ENCODE measurements around the gene PIMREG. TPM values are rescaled to one million over a fixed set of nuclear protein-coding genes. Genes with fewer than 3 reads are reported as not detected.
"Not testable (repeated sequence)": the region's sequence is repeated elsewhere in the genome, so short reads cannot be mapped to it uniquely, and the experiment has no call there.

The PIMREG gene
- total RNA-seq, 4 donors from 2014 or later: 16.0 TPM; not detected in 3

- H3K4me1 ChIP-seq: no peaks in the 10 kb centered on the region
- no peaks in the 10 kb centered on the region for H3K36me3 ChIP-seq
- H3K4me3 ChIP-seq: no peak overlapping the region
- no peak for DNase-seq
- no peak for TF ChIP-seq POLR2A (IDR thresholded peaks at IDR 0.05)
- TF ChIP-seq, protein P1, sequence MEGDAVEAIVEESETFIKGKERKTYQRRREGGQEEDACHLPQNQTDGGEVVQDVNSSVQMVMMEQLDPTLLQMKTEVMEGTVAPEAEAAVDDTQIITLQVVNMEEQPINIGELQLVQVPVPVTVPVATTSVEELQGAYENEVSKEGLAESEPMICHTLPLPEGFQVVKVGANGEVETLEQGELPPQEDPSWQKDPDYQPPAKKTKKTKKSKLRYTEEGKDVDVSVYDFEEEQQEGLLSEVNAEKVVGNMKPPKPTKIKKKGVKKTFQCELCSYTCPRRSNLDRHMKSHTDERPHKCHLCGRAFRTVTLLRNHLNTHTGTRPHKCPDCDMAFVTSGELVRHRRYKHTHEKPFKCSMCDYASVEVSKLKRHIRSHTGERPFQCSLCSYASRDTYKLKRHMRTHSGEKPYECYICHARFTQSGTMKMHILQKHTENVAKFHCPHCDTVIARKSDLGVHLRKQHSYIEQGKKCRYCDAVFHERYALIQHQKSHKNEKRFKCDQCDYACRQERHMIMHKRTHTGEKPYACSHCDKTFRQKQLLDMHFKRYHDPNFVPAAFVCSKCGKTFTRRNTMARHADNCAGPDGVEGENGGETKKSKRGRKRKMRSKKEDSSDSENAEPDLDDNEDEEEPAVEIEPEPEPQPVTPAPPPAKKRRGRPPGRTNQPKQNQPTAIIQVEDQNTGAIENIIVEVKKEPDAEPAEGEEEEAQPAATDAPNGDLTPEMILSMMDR (IDR thresholded peaks at IDR 0.05): no peak
- H3K9me3 ChIP-seq: no peaks in the 10 kb centered on the region
- H3K27ac ChIP-seq: no peak overlapping the region
- intact Hi-C loops (cut with DNase I; ENCODE audit: low total_unique reads): no loop called here
- no peaks in the 10 kb centered on the region for H3K27me3 ChIP-seq
Observed at GRCh38 chr17:6480303-6480675, 36.0 kb downstream of the PIMREG start.

DNA sequence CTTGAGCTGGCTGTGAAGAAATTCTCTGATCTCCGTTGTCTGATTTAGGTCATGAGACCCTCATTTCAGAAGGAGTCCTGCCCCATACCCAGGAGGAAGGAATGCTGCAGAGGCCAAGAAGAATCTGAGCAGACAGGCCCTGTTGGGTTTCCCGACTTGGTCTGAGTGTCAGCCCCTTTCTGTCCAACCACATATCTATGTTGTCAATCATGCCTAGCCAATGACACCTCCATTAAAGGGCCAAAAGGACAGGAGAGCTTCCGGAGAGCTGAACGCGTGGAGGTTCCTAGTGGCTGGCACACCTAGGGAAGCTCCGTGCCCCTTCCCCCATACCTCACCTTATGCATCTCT lies 37.8 kb downstream of the PIMREG start:
- intact Hi-C loops (cut with DNase I; ENCODE audit: low total_unique reads): no loop called here
- H3K4me3 ChIP-seq: no peak overlapping the region
- no peak for DNase-seq
- H3K36me3 ChIP-seq: no peaks in the 10 kb centered on the region
- no peaks in the 10 kb centered on the region for H3K4me1 ChIP-seq
- H3K27me3 ChIP-seq: no peaks in the 10 kb centered on the region
- no peak overlapping the region for H3K27ac ChIP-seq
- TF ChIP-seq, protein P1 (IDR thresholded peaks at IDR 0.05): no peak
- TF ChIP-seq POLR2A (IDR thresholded peaks at IDR 0.05): no peak
- H3K9me3 ChIP-seq: no peaks in the 10 kb centered on the region

DNA sequence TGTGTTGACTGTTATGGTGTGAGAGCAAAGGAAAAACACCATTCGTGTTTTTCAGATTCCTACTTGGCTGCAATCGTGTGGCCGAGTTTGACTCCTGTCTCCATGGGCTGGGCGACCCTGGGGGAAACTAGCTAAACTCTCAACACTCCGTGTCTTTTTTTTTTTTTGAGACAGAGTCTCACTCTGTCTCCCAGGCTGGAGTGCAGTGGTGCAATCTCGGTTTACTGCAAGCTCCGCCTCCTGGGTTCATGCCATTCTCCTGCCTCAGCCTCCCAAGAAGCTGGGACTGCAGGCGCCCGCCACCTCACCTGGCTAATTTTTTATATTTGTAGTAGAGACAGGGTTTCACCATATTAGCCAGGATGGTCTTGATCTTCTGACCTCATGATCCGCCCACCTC lies 38.5 kb downstream of the PIMREG start:
- DNase-seq; H3K4me1 ChIP-seq; H3K36me3 ChIP-seq; H3K27me3 ChIP-seq; H3K9me3 ChIP-seq; H3K27ac ChIP-seq; intact Hi-C loops (cut with DNase I; ENCODE audit: low total_unique reads); H3K4me3 ChIP-seq: not testable (repeated sequence)

GRCh38 chr17:6483507-6483906 lies 39.3 kb downstream of the PIMREG start:
- Histone ChIP-seq H3K36me3 (no peaks in the 10 kb centered on the region), H3K9me3 (no peaks in the 10 kb centered on the region), H3K27me3 (no peaks in the 10 kb centered on the region), H3K4me3 (no peak overlapping the region), H3K4me1 (no peaks in the 10 kb centered on the region), H3K27ac (no peak overlapping the region)
- no peak for TF ChIP-seq POLR2A (IDR thresholded peaks at IDR 0.05)
- TF ChIP-seq, protein P1 (IDR thresholded peaks at IDR 0.05): no peak
- DNase-seq: no peak
- intact Hi-C loops (cut with DNase I; ENCODE audit: low total_unique reads): no loop called here

DNA sequence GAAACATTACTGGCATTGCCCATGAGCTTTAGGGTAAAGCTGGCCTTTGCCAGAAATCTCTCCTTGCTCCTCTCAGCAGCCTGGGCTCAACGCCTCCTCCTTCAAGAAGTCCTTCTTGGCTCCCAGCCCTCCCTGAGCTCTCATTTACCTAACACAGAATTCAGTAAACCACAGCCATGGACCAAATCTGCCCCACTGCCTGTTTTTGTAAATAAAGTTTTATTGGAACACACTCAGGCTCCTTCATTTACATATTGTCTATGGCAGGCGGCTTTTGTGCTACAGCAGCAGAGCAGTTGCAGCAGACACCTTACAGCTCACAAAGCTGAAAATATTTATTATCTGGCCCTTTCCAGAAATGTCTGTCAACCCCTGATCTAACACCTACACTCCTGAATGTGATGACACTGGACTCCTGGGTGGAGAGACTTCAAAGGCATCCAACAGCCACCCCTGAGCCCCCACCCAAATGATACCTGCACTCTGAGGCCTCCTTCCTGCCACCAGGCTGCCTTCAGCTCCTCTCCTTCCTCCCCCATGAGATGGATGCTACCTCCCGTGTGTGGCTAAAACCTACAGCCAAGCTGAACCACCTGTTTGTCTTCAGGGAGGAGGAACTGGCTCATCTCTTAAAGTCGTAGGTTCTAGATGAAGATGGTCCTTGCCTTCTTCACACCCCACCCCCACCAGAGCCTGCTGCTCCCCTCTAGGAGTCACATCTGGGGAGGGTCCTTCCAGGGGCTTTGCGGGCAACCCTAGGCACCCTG lies 41.6 kb downstream of the PIMREG start:
- Histone ChIP-seq H3K27ac (no peak overlapping the region), H3K4me1 (no peaks in the 10 kb centered on the region), H3K4me3 (no peak overlapping the region), H3K9me3 (no peaks in the 10 kb centered on the region), H3K27me3 (no peaks in the 10 kb centered on the region), H3K36me3 (no peaks in the 10 kb centered on the region)
- DNase-seq: no peak
- TF ChIP-seq, protein P1 (IDR thresholded peaks at IDR 0.05): no peak
- TF ChIP-seq POLR2A (IDR thresholded peaks at IDR 0.05): no peak
- intact Hi-C loops (cut with DNase I; ENCODE audit: low total_unique reads): no loop called here
